CD4-positive, alpha-beta T cell treated with Interleukin-6 at 100 ng/mL for 8 hours (primary cell): ENCODE results near the gene RFTN2.
"Not testable (repeated sequence)": the region's sequence is repeated elsewhere in the genome, so short reads cannot be mapped to it uniquely, and the experiment has no call there.

Experiments used
- DNase-seq: peaks from one replicate; pipeline ENCODE4 v3.0.0-alpha.2; 2020; ENCODE audit warnings: mixed read lengths, low spot score

Gene RFTN2

GRCh38 chr2:197601726-197602125 is 73.7 kb downstream of the RFTN2 start:
- DNase-seq: no peak

GRCh38 chr2:197600306-197600705 is 75.1 kb downstream of the RFTN2 start:
- DNase-seq: no peak

GRCh38 chr2:197599285-197599965 is 76.0 kb downstream of the RFTN2 start:
- DNase-seq: peak; percentile 17

GRCh38 chr2:197598450-197598849 is 76.9 kb downstream of the RFTN2 start:
- no peak for DNase-seq

- no peak for DNase-seq
Observed at GRCh38 chr2:197597166-197597565, 78.2 kb downstream of the RFTN2 start.

GRCh38 chr2:197596766-197597165 is 78.6 kb downstream of the RFTN2 start:
- no peak for DNase-seq

GRCh38 chr2:197591339-197592072 is 83.9 kb downstream of the RFTN2 start:
- no peak for DNase-seq

GRCh38 chr2:197587255-197587654 is 88.1 kb downstream of the RFTN2 start:
- not testable (repeated sequence) for DNase-seq

- not testable (repeated sequence) for DNase-seq
Observed at GRCh38 chr2:197580166-197580565, 95.2 kb downstream of the RFTN2 start.

GRCh38 chr2:197578294-197578693 is 97.1 kb downstream of the RFTN2 start:
- not testable (repeated sequence) for DNase-seq

GRCh38 chr2:197577446-197577845 is 97.9 kb downstream of the RFTN2 start:
- no peak for DNase-seq

- no peak for DNase-seq
Observed at GRCh38 chr2:197576631-197577030, 98.8 kb downstream of the RFTN2 start.

- DNase-seq: no peak
Observed at GRCh38 chr2:197575987-197576386, 99.4 kb downstream of the RFTN2 start.

GRCh38 chr2:197573608-197574007 is 101.8 kb downstream of the RFTN2 start:
- DNase-seq: no peak

- no peak for DNase-seq
Observed at GRCh38 chr2:197571627-197572271, 103.6 kb downstream of the RFTN2 start.

- no peak for DNase-seq
Observed at GRCh38 chr2:197560146-197560665, 115.2 kb downstream of the RFTN2 start.

- DNase-seq: no peak
Observed at GRCh38 chr2:197559681-197560080, 115.7 kb downstream of the RFTN2 start.

- no peak for DNase-seq
Observed at GRCh38 chr2:197558393-197558792, 117.0 kb downstream of the RFTN2 start.

- no peak for DNase-seq
Observed at GRCh38 chr2:197556456-197556855, 118.9 kb downstream of the RFTN2 start.

- DNase-seq: no peak
Observed at GRCh38 chr2:197555467-197555866, 119.9 kb downstream of the RFTN2 start.

GRCh38 chr2:197551260-197551659 is 124.1 kb downstream of the RFTN2 start:
- not testable (repeated sequence) for DNase-seq

- DNase-seq: no peak
Observed at GRCh38 chr2:197548582-197548981, 126.8 kb downstream of the RFTN2 start.
